ENCODE results near the gene RIPK1. TPM values are rescaled to one million over a fixed set of nuclear protein-coding genes. Genes with fewer than 3 reads are reported as not detected.

Gene RIPK1
- total RNA-seq, 1 experiment from 2014 or later, result 19.1 TPM

- CTCF ChIA-PET, result interaction anchor here (1.9 kb wide), 1 partner anchor 89 kb away, joined by 7 read pairs; no protein-coding TSS in a partner anchor
- Histone ChIP-seq H3K36me3 (ENCODE audit: control insufficient read depth in 1 of 2, insufficient read depth in 2 of 2, low read length in 2 of 2) (no peaks in the 10 kb centered on the region), H3K4me1 (ENCODE audit: control insufficient read depth in 1 of 2, insufficient read depth in 2 of 2, low read length in 2 of 2) (peaks cover 19 to 74% of the 10 kb centered on the region in 2 experiments), H3K27ac (ENCODE audit: low read depth, low read length) (peak overlapping the region; percentile 86), H3K4me3 (replicated peaks in 1 of 2; ENCODE audit: low read depth in 1 of 2, low read length in 2 of 2) (peak overlapping the region; percentile 56 to 71), H3K27me3 (ENCODE audit: insufficient read depth, low read length) (no peaks in the 10 kb centered on the region), H3K9me3 (ENCODE audit: control insufficient read depth in 1 of 2, insufficient read depth in 1 of 2, low read depth in 1 of 2, low read length in 2 of 2) (no peaks in the 10 kb centered on the region), H2AFZ (ENCODE audit: low read depth, low read length, poor library complexity, severe bottlenecking) (no peak overlapping the region), H3K79me2 (ENCODE audit: insufficient read depth, low read length) (no peaks in the 10 kb centered on the region), H4K20me1 (ENCODE audit: insufficient read depth) (no peaks in the 10 kb centered on the region), H3K9me2 (ENCODE audit: insufficient read depth) (no peaks in the 10 kb centered on the region), H3K9ac (ENCODE audit: low read length) (peak overlapping the region; percentile 77), H3K4me2 (ENCODE audit: low read length) (peak overlapping the region; percentile 95)
- DNase-seq (ENCODE audit: low read depth, low spot score) (peak; percentile 56), ATAC-seq (peak; percentile 79)
- BruUV-seq (replicated peaks), result TSS peak; percentile 86
- POLR2A ChIA-PET, result interaction anchor here (0.6 to 1.1 kb wide), 5 partner anchors 10 to 77 kb away, joined by 3 read pairs; no protein-coding TSS in a partner anchor
- TF ChIP-seq MAX (IDR thresholded peaks at IDR 0.05) (peak; percentile 77), POLR2AphosphoS5 (IDR thresholded peaks at IDR 0.05; ENCODE audit: low read depth, low read length) (0 out of 2 replicates have a peak, but pooled peaks have one; percentile 38), SP1 (IDR thresholded peaks at IDR 0.05; ENCODE audit: low read depth) (peak; percentile 22), CEBPB (IDR thresholded peaks at IDR 0.05; ENCODE audit: low read depth) (no peak), CTCF (IDR thresholded peaks at IDR 0.05 in 2 of 3, conservative IDR thresholded peaks at IDR 0.05 in 1 of 3; ENCODE audit: borderline replicate concordance in 1 of 3, insufficient read depth in 1 of 3, low read depth in 2 of 3, low read length in 2 of 3) (no peak), RAD21 (IDR thresholded peaks at IDR 0.05; ENCODE audit: low read depth) (no peak), POLR2A (IDR thresholded peaks at IDR 0.05; ENCODE audit: borderline replicate concordance, extremely low read depth, insufficient read depth, insufficient read length) (peak; percentile 63), ZFX (IDR thresholded peaks at IDR 0.05) (0 out of 2 replicates have a peak, but pooled peaks have one; percentile 15)
- intact Hi-C loops (cut with micrococcal nuclease), result no loop called here
- RAD21 ChIA-PET (ENCODE audit: low non-redundant PET in 1 of 2, low total read pairs in 2 of 2, uncharacterized antibody in 2 of 2, unreplicated experiment in 2 of 2), result interaction anchor here in 1 of 2 experiments (1.1 kb wide), 1 partner anchor 89 kb away, joined by 3 read pairs; no protein-coding TSS in a partner anchor
Observed at GRCh38 chr6:3162565-3163247, 94.4 kb downstream of the RIPK1 start.

Measured in HCT116 (cell line).